HepG2 (cell line): Measurements from ENCODE around the gene OSBPL1A. TPM values are rescaled to one million over a fixed set of nuclear protein-coding genes. Genes with fewer than 3 reads are reported as not detected.

Experiments used
- ATRX ChIP-seq: sonication (generic); formaldehyde crosslinking; IDR thresholded peaks from 2 replicates; pipeline ENCODE4 v1.4.0; 2020; ENCODE audit warnings: missing genetic modification reagents, borderline replicate concordance
- FOXA1 ChIP-seq, 2 experiments: fragments of 450-650 bp in 1 of 2; sonication (generic) in 1 of 2; formaldehyde crosslinking in 1 of 2; IDR thresholded peaks; 2 replicates each; pipeline versions ENCODE4 v1.4.0 to v1.6.1; 2016 to 2020; ENCODE audit warnings: missing genetic modification reagents in 1 of 2
- HDAC1 ChIP-seq: sonication (generic); formaldehyde crosslinking; IDR thresholded peaks from 2 replicates; pipeline ENCODE4 v1.5.1; 2020; ENCODE audit warnings: mild to moderate bottlenecking, missing genetic modification reagents
- HDAC6 ChIP-seq: fragments of 200-600 bp; sonication (generic); IDR thresholded peaks from 2 replicates; pipeline ENCODE4 v1.7.0; 2017; ENCODE audit warnings: mild to moderate bottlenecking, antibody characterized with exemption, low read length, low read depth
- JUND ChIP-seq: sonication (generic); formaldehyde crosslinking; IDR thresholded peaks from 2 replicates; pipeline ENCODE4 v1.8.0; 2022; ENCODE audit warnings: mild to moderate bottlenecking, missing genetic modification reagents
- NRL ChIP-seq: sonication (generic); formaldehyde crosslinking; IDR thresholded peaks from 2 replicates; pipeline ENCODE4 v1.5.0; 2020; ENCODE audit warnings: missing genetic modification reagents, mild to moderate bottlenecking, moderate library complexity, borderline replicate concordance
- PAWR ChIP-seq: sonication (generic); formaldehyde crosslinking; IDR thresholded peaks from 2 replicates; pipeline ENCODE4 v1.4.0; 2020; ENCODE audit warnings: missing genetic modification reagents, mild to moderate bottlenecking, borderline replicate concordance
- PRDM10 ChIP-seq: sonication (generic); formaldehyde crosslinking; IDR thresholded peaks from 2 replicates; pipeline ENCODE4 v1.4.0; 2020; ENCODE audit warnings: low read depth, missing genetic modification reagents
- SIN3A ChIP-seq: IDR thresholded peaks from 2 replicates; pipeline ENCODE4 v1.6.1; 2011; ENCODE audit warnings: low read depth, mild to moderate bottlenecking, control low read depth, low read length, borderline replicate concordance
- SNAPC4 ChIP-seq: sonication (generic); formaldehyde crosslinking; IDR thresholded peaks from 2 replicates; pipeline ENCODE4 v1.4.0; 2020; ENCODE audit warnings: mild to moderate bottlenecking, missing genetic modification reagents
- WIZ ChIP-seq: sonication (generic); formaldehyde crosslinking; IDR thresholded peaks from 2 replicates; pipeline ENCODE4 v1.5.1; 2020; ENCODE audit warnings: mild to moderate bottlenecking, missing genetic modification reagents
- ZNF224 ChIP-seq: sonication (generic); formaldehyde crosslinking; IDR thresholded peaks from 2 replicates; pipeline ENCODE4 v1.5.0; 2020; ENCODE audit warnings: mild to moderate bottlenecking, missing genetic modification reagents
- ZNF232 ChIP-seq: sonication (generic); formaldehyde crosslinking; IDR thresholded peaks from 2 replicates; pipeline ENCODE4 v1.4.0; 2020; ENCODE audit warnings: missing genetic modification reagents, borderline replicate concordance
- ZNF549 ChIP-seq: sonication (generic); formaldehyde crosslinking; IDR thresholded peaks from 2 replicates; pipeline ENCODE4 v1.5.0; 2020; ENCODE audit warnings: missing genetic modification reagents
- ZNF569 ChIP-seq: sonication (generic); formaldehyde crosslinking; IDR thresholded peaks from 2 replicates; pipeline ENCODE4 v1.5.0; 2020; ENCODE audit warnings: mild to moderate bottlenecking, missing genetic modification reagents, moderate library complexity, borderline replicate concordance
- ZNF607 ChIP-seq: sonication (generic); formaldehyde crosslinking; IDR thresholded peaks from 2 replicates; pipeline ENCODE4 v1.5.1; 2020; ENCODE audit warnings: missing genetic modification reagents, mild to moderate bottlenecking, borderline replicate concordance
- ZNF652 ChIP-seq: IDR thresholded peaks from 2 replicates; pipeline ENCODE4 v1.6.1; 2016; ENCODE audit warnings: low read depth, borderline replicate concordance
- ZNF7 ChIP-seq: IDR thresholded peaks from 2 replicates; pipeline ENCODE4 v1.6.1; 2016; ENCODE audit warnings: missing biosample characterization, missing genetic modification reagents
- ZNF747 ChIP-seq: sonication (generic); formaldehyde crosslinking; IDR thresholded peaks from 2 replicates; pipeline ENCODE4 v1.8.1; 2023; ENCODE audit warnings: missing genetic modification reagents, mild to moderate bottlenecking, borderline replicate concordance
- ZNF816 ChIP-seq: sonication (generic); formaldehyde crosslinking; IDR thresholded peaks from 2 replicates; pipeline ENCODE4 v1.8.0; 2022; ENCODE audit warnings: missing genetic modification reagents, mild to moderate bottlenecking, borderline replicate concordance
- polyA plus RNA-seq, 8 experiments: library from polyadenylated mRNA; depleted of rRNA in 3 of 8; stranded (reverse) in 7 of 8; unstranded in 1 of 8; fragments of >200 nt; fragmentation: Illumina TruSeq in 4 of 8; extraction: Trizol in 4 of 8; gene quantifications; 2 replicates each; pipeline versions ENCODE4 v1.2.1 to v1.2.3, GENCODE V29; 2011 to 2016; ENCODE audit warnings: low read depth in 4 of 8, missing spikeins in 1 of 8, mixed read lengths in 1 of 8; ENCODE audit not compliant: insufficient read depth in 1 of 8
- total RNA-seq, 5 experiments: library from RNA; depleted of rRNA; stranded (reverse); fragments of >200 nt; fragmentation: Illumina TruSeq; extraction: Trizol; gene quantifications; 2 replicates each; pipeline ENCODE4 v1.2.3, GENCODE V29; 2016; ENCODE audit warnings: low read depth in 1 of 5

Gene OSBPL1A
- total and polyA plus RNA-seq, 2 of the 13 experiments (the other 11 are each of a cell fraction or from before 2014, with no cell fraction given), result 0.02 TPM; not detected in 1

GRCh38 chr18:24112874-24113615 is 284.6 kb downstream of the OSBPL1A start (continued):
- TF ChIP-seq FOXA1 (IDR thresholded peaks at IDR 0.05) (0 out of 2 replicates have a peak, but pooled peaks have one; percentile 27), FOXA1 (CRISPR knock-in tag; IDR thresholded peaks at IDR 0.05) (peak; percentile 83; the same call in 1 of the 2 replicates), WIZ (CRISPR knock-in tag) (no peak), ZNF569 (no peak), NRL (CRISPR knock-in tag) (no peak; the same call in 1 of the 2 replicates), ZNF816 (CRISPR knock-in tag) (peak; percentile 63; the same call in 1 of the 2 replicates), ATRX (CRISPR knock-in tag) (no peak), SIN3A (peak; percentile 73; the same call in 1 of the 2 replicates), ZNF652 (peak; percentile 50; the same call in 1 of the 2 replicates), ZNF224 (CRISPR knock-in tag) (no peak), ZNF747 (CRISPR knock-in tag) (peak; percentile 61; the same call in 1 of the 2 replicates), JUND (CRISPR knock-in tag) (peak; percentile 94), PRDM10 (peak; percentile 96), PAWR (CRISPR knock-in tag) (no peak), ZNF232 (CRISPR knock-in tag) (peak; percentile 40; the same call in 1 of the 2 replicates), ZNF607 (peak; percentile 52; the same call in 1 of the 2 replicates), HDAC6 (no peak), ZNF549 (no peak), HDAC1 (peak; percentile 83), ZNF7 (CRISPR knock-in tag) (no peak), SNAPC4 (CRISPR knock-in tag) (no peak)
